Aorta (tissue), 5 donors: Measurements from ENCODE around the gene NKPD1. TPM values are rescaled to one million over a fixed set of nuclear protein-coding genes. Genes with fewer than 3 reads are reported as not detected.

ENCODE experiments used
- ATAC-seq: fragments of 200-7000 bp; cut with Tn5 transposase; one replicate; pipeline ENCODE4 v1.9.1; 2022; ENCODE audit warnings: moderate library complexity; ENCODE audit not compliant: low FRiP score
- DNase-seq, 2 donors: peaks; one replicate each; pipeline ENCODE4 v3.0.0-alpha.2; 2020
- H3K27ac ChIP-seq, 2 donors: one replicate each; pipeline ENCODE4 v1.5.1; 2013; ENCODE audit warnings: low read length in 2 of 2, mild to moderate bottlenecking in 2 of 2, moderate library complexity in 2 of 2, control low read depth in 1 of 2, inconsistent platforms in 1 of 2, low read depth in 1 of 2
- H3K27me3 ChIP-seq, 2 donors: one replicate each; pipeline ENCODE4 v1.6.1; 2013; ENCODE audit warnings: control low read depth in 1 of 2, low read length in 1 of 2, mild to moderate bottlenecking in 1 of 2, moderate library complexity in 1 of 2; ENCODE audit not compliant: insufficient read depth in 2 of 2, control insufficient read depth in 1 of 2
- H3K36me3 ChIP-seq, 2 donors: one replicate each; pipeline ENCODE4 v1.6.1; 2013; ENCODE audit warnings: control low read depth in 1 of 2, low read length in 1 of 2, mild to moderate bottlenecking in 1 of 2; ENCODE audit not compliant: insufficient read depth in 2 of 2, control insufficient read depth in 1 of 2
- H3K4me1 ChIP-seq, 2 donors: one replicate each; pipeline ENCODE4 v1.6.1; 2013; ENCODE audit warnings: low read length in 2 of 2, control low read depth in 1 of 2, mild to moderate bottlenecking in 1 of 2, moderate library complexity in 1 of 2; ENCODE audit not compliant: insufficient read depth in 2 of 2, control insufficient read depth in 1 of 2
- H3K4me3 ChIP-seq, 2 donors: one replicate each; pipeline ENCODE4 v1.5.1; 2013; ENCODE audit warnings: low read length in 2 of 2, control low read depth in 1 of 2, mild to moderate bottlenecking in 1 of 2
- H3K9me3 ChIP-seq: one replicate; pipeline ENCODE4 v1.6.1; 2013; ENCODE audit warnings: mild to moderate bottlenecking, low read length; ENCODE audit not compliant: control insufficient read depth
- whole genome bisulfite sequencing, 2 donors: extraction: QIAGEN DNeasy Blood & Tissue Kit; methylation state at CpG; one replicate each; pipeline ENCODE4 v1.1.7; 2013; 5-methylcytosine and 5-hydroxymethylcytosine counted together
- intact Hi-C, 2 donors: fragments of 100-400 bp; cut with DNase I; formaldehyde crosslinking; loops; one replicate each; pipeline versions ENCODE4 v1.14.2 to v1.15.0; 2022
- polyA plus RNA-seq, 2 donors: library from polyadenylated mRNA; stranded (reverse); fragments of 200-250 nt; gene quantifications; one replicate each; pipeline ENCODE4 v1.2.3, GENCODE V29; 2013
- total RNA-seq, 2 donors: library from RNA; stranded (reverse); fragmentation: NEBNext Ultra II Directional; extraction: Animal tissue kit (Norgen Biotek cat#: 25700); gene quantifications; one replicate each; pipeline ENCODE4 v1.2.1, GENCODE V29; 2021
- donor health status: healthy with polysubstance abuse.
- donor health status: Bipolar disorder and iron deficiency.
- donor health status: DM: no; HTN: no; CAD: no.
- donor health status: DM: no; HTN: no; CAD: no.
- donor health status: DM: yes; HTN: yes; CAD: no.

Gene NKPD1
- total and polyA plus RNA-seq, 4 donors: 0.05 TPM; not detected in 3

GRCh38 chr19:45153339-45154063, 7.3 kb downstream of the NKPD1 start:
- no peaks in the 10 kb centered on the region for H3K27me3 ChIP-seq
- DNase-seq: peak in 1 of 2 donors; percentile 78
- peak; percentile 26 for ATAC-seq
- H3K36me3 ChIP-seq: no peaks in the 10 kb centered on the region
- H3K4me1 ChIP-seq: no peaks in the 10 kb centered on the region
- H3K9me3 ChIP-seq: no peaks in the 10 kb centered on the region
- intact Hi-C loops: no loop called here
- WGBS, 2 donors: 1% methylated on average over 65 to 69 of the region's 69 CpGs
- H3K4me3 ChIP-seq: no peak overlapping the region
- H3K27ac ChIP-seq: no peak overlapping the region

- 3% methylated on average over 91 of the region's 91 CpGs for WGBS, 2 donors
- no peak overlapping the region for H3K27ac ChIP-seq
- no peaks in the 10 kb centered on the region for H3K4me1 ChIP-seq
- no peaks in the 10 kb centered on the region for H3K36me3 ChIP-seq
- H3K4me3 ChIP-seq: no peak overlapping the region
- no peaks in the 10 kb centered on the region for H3K27me3 ChIP-seq
- intact Hi-C loops: no loop called here
- DNase-seq (no peak), ATAC-seq (peak; percentile 6)
- H3K9me3 ChIP-seq: no peaks in the 10 kb centered on the region
Measured at GRCh38 chr19:45152504-45153338, 8.1 kb downstream of the NKPD1 start.

GRCh38 chr19:45151821-45152503, 8.8 kb downstream of the NKPD1 start:
- H3K4me3 ChIP-seq: no peak overlapping the region
- ATAC-seq (no peak), DNase-seq (no peak)
- H3K27me3 ChIP-seq: no peaks in the 10 kb centered on the region
- intact Hi-C loops: no loop called here
- WGBS, 2 donors: 9 to 11% methylated on average over 61 to 64 of the region's 64 CpGs
- H3K27ac ChIP-seq: no peak overlapping the region
- no peaks in the 10 kb centered on the region for H3K4me1 ChIP-seq
- H3K9me3 ChIP-seq: no peaks in the 10 kb centered on the region
- no peaks in the 10 kb centered on the region for H3K36me3 ChIP-seq

DNA sequence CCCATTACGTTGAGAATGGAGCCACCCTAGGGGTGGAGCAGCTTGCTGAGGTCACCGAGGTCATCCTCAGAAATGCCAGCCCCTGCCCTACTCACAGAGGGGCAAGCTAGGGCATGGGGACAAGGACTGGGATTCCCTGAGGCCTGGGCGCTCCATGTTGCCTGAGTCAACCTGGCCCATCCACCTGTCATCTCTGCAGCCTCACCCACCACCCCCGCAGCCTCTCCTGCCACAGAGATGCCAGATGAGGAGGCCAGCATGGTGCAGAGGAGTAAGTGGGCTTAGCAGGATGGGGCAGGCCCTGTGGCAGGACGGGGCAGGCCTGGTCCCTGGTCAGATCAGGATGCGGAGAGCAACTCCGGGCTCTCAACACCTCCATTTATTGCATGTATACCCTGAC, 9.5 kb downstream of the NKPD1 start:
- Histone ChIP-seq H3K4me3 (no peak overlapping the region), H3K9me3 (no peaks in the 10 kb centered on the region), H3K27me3 (no peaks in the 10 kb centered on the region), H3K4me1 (no peaks in the 10 kb centered on the region), H3K27ac (no peak overlapping the region), H3K36me3 (no peaks in the 10 kb centered on the region)
- intact Hi-C loops: no loop called here
- 77 to 78% methylated on average over 7 of the region's 7 CpGs for WGBS, 2 donors
- no peak for ATAC-seq
- no peak for DNase-seq

- ATAC-seq (no peak), DNase-seq (no peak)
- Histone ChIP-seq H3K36me3 (no peaks in the 10 kb centered on the region), H3K4me3 (no peak overlapping the region), H3K4me1 (no peaks in the 10 kb centered on the region), H3K27ac (no peak overlapping the region), H3K9me3 (no peaks in the 10 kb centered on the region), H3K27me3 (no peaks in the 10 kb centered on the region)
- intact Hi-C loops: no loop called here
- WGBS, 2 donors: 55 to 72% methylated on average over 4 of the region's 4 CpGs
Measured at GRCh38 chr19:45150751-45151281, 10.0 kb downstream of the NKPD1 start.

DNA sequence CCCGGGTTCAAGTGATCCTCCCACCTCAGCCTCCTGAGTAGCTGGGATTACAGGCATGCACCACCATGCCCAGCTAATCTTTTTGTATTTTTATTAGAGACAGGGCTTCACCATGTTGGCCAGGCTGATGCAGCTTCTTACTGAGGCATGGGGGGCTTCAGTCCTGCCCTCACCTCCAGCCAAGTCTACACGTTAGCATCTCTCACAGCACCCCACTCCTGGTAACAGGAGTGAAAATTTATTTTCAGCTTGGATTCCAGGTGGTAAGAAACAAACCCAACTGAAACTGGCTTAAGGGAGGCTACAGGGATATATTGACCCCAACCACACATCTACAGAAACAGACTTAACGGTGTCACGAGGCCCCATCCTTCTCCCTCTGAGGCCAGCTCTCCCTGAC, 10.6 kb downstream of the NKPD1 start:
- intact Hi-C loops: no loop called here
- Histone ChIP-seq H3K36me3 (peaks cover 0 to 3% of the 10 kb centered on the region in 2 donors), H3K27me3 (no peaks in the 10 kb centered on the region), H3K9me3 (no peaks in the 10 kb centered on the region), H3K27ac (no peak overlapping the region), H3K4me3 (no peak overlapping the region), H3K4me1 (no peaks in the 10 kb centered on the region)
- WGBS, 2 donors: 96 to 98% methylated on average over 4 of the region's 4 CpGs
- no peak for DNase-seq
- ATAC-seq: no peak

DNA sequence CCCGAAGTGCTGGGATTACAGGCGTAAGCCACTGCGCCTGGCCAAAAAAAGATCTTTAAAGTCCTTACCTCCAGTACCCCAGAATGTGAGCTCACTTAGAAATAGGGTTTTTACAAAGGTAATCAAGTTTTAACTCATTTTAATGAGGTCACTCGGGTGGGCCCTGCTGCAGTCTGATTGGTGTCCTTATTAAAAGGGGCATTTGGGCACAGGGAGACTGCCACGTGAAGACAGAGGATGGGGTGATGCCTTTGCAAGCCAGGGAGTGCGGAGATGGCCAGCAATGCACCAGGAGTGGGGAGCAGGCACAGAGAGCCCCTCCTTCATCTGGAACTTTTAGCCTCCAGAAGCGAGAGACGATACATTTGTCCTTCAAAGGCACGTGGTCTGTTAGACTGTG, 11.7 kb downstream of the NKPD1 start:
- Histone ChIP-seq H3K9me3 (no peaks in the 10 kb centered on the region), H3K27me3 (no peaks in the 10 kb centered on the region), H3K36me3 (peaks cover 0 to 3% of the 10 kb centered on the region in 2 donors), H3K4me1 (no peaks in the 10 kb centered on the region), H3K4me3 (no peak overlapping the region), H3K27ac (no peak overlapping the region)
- intact Hi-C loops: no loop called here
- DNase-seq: no peak
- WGBS, 2 donors: 88 to 90% methylated on average over 9 of the region's 9 CpGs
- ATAC-seq: no peak

DNA sequence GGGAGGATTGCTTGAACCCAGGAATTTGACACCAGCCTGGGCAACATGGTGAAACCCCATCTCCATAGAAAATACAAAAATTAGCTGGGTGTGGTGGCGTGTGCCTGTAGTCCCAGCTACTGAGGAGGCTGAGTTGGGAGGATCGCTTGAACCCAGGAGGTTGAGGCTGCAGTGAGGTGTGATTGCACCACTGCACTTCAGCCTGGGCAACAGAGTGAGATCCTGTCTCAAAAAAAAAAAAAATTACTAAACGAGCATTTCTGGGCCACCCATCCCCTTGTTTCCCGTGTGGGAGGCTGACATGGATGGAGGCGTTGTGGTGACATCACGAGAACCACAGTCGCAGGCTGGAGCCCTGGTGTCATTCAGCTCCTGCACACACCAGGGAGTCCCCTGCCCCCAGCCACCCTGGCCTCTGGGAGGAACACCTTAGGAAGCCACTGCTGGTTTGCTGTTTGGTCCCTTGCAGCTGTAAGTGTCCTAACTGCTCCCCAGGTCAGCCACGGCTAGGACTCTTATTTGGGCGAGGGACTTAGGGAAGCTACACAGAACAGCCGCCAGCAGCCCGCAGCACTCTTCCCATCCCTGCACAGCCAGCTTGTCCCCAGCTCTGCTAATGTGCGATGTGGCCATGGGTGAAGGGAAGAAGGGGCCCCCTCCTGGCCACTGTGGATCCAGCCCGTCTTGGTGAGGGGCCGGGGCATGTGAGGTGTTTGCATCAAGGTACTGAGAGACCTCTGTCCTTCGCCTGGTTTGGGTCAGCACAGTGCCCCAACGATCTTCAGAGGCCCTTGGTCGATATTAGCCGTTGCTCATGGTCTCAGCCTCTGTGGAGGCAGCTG, 12.7 kb downstream of the NKPD1 start:
- no peaks in the 10 kb centered on the region for H3K9me3 ChIP-seq
- DNase-seq (no peak), ATAC-seq (no peak)
- H3K27ac ChIP-seq: no peak overlapping the region
- intact Hi-C loops: no loop called here
- no peaks in the 10 kb centered on the region for H3K27me3 ChIP-seq
- WGBS, 2 donors: 89% methylated on average over 18 of the region's 18 CpGs
- no peak overlapping the region for H3K4me3 ChIP-seq
- H3K4me1 ChIP-seq: no peaks in the 10 kb centered on the region
- peaks cover 0 to 7% of the 10 kb centered on the region in 2 donors for H3K36me3 ChIP-seq
